DMS153 treated with DMSO at 0.1 percent for 48 hours (cell line): Measurements from ENCODE around the gene PIK3R6.

Experiments used
- DNase-seq: peaks from one replicate; lab custom pipeline; 2025; ENCODE audit not compliant: unreplicated experiment; lab: John Stamatoyannopoulos, UW

PIK3R6 gene

GRCh38 chr17:8875957-8876356 lies 8.5 kb upstream of the PIK3R6 start:
- no peak for DNase-seq

- no peak for DNase-seq
Observed at GRCh38 chr17:8875436-8875835, 8.0 kb upstream of the PIK3R6 start.

- no peak for DNase-seq
Observed at GRCh38 chr17:8873801-8874715, 6.6 kb upstream of the PIK3R6 start.

- DNase-seq = no peak
Observed at GRCh38 chr17:8872705-8873435, 5.4 kb upstream of the PIK3R6 start.

GRCh38 chr17:8872036-8872704 lies 4.7 kb upstream of the PIK3R6 start:
- no peak for DNase-seq

- no peak for DNase-seq
Observed at GRCh38 chr17:8871081-8871581, 3.7 kb upstream of the PIK3R6 start.

- DNase-seq = no peak
Observed at GRCh38 chr17:8870406-8871040, 3.0 kb upstream of the PIK3R6 start.

- DNase-seq = no peak
Observed at GRCh38 chr17:8869114-8869815, 1.8 kb upstream of the PIK3R6 start.

- DNase-seq = no peak
Observed at GRCh38 chr17:8868529-8868951, 1.1 kb upstream of the PIK3R6 start.

GRCh38 chr17:8868092-8868491 lies 618 bp upstream of the PIK3R6 start:
- DNase-seq = no peak

- no peak for DNase-seq
Observed at GRCh38 chr17:8865811-8866210, 1.7 kb downstream of the PIK3R6 start.

- no peak for DNase-seq
Observed at GRCh38 chr17:8865385-8865784, 2.1 kb downstream of the PIK3R6 start.

GRCh38 chr17:8862213-8863056 lies 5.0 kb downstream of the PIK3R6 start:
- DNase-seq = no peak

GRCh38 chr17:8861495-8862181 lies 5.8 kb downstream of the PIK3R6 start:
- no peak for DNase-seq

GRCh38 chr17:8859804-8860430 lies 7.6 kb downstream of the PIK3R6 start:
- DNase-seq = no peak

GRCh38 chr17:8859027-8859803 lies 8.3 kb downstream of the PIK3R6 start:
- no peak for DNase-seq

- no peak for DNase-seq
Observed at GRCh38 chr17:8857919-8858318, 9.6 kb downstream of the PIK3R6 start.
